ENCODE measurements around the gene RAET1L. TPM values are rescaled to one million over a fixed set of nuclear protein-coding genes. Genes with fewer than 3 reads are reported as not detected.
"Not testable (repeated sequence)": the region's sequence is repeated elsewhere in the genome, so short reads cannot be mapped to it uniquely, and the experiment has no call there.

The RAET1L gene
- total RNA-seq, 1 experiment from 2014 or later: not detected

GRCh38 chr6:150016324-150017185 is 8.8 kb downstream of the RAET1L start:
- peak; percentile 49 to 82 for DNase-seq
- no peak overlapping the region for H3K4me3 ChIP-seq
- H3K27me3 ChIP-seq: peaks cover 16% of the 10 kb centered on the region; the same call in 1 of the 2 replicates
- H3K4me1 ChIP-seq: no peaks in the 10 kb centered on the region
- H3K27ac ChIP-seq: no peak overlapping the region
- peaks cover 2% of the 10 kb centered on the region; the same call in 1 of the 2 replicates for H3K9me3 ChIP-seq (replicated peaks)
- no peaks in the 10 kb centered on the region for H3K36me3 ChIP-seq

- H3K27ac ChIP-seq; H3K9me3 ChIP-seq (replicated peaks); H3K4me1 ChIP-seq; DNase-seq; H3K36me3 ChIP-seq; H3K4me3 ChIP-seq: not testable (repeated sequence)
- peaks cover 16% of the 10 kb centered on the region; the same call in 1 of the 2 replicates for H3K27me3 ChIP-seq
These were observed 9.9 kb downstream of the RAET1L start for GRCh38 chr6:150015281-150016001.

- peaks cover 16% of the 10 kb centered on the region; the same call in 1 of the 2 replicates for H3K27me3 ChIP-seq
- H3K27ac ChIP-seq; H3K9me3 ChIP-seq (replicated peaks); DNase-seq; H3K36me3 ChIP-seq; H3K4me3 ChIP-seq; H3K4me1 ChIP-seq: not testable (repeated sequence)
These were observed 10.6 kb downstream of the RAET1L start for GRCh38 chr6:150014623-150015280.

GRCh38 chr6:150013785-150014622 is 11.3 kb downstream of the RAET1L start:
- H3K27ac ChIP-seq; H3K4me1 ChIP-seq; H3K4me3 ChIP-seq; H3K36me3 ChIP-seq; DNase-seq; H3K9me3 ChIP-seq (replicated peaks): not testable (repeated sequence)
- H3K27me3 ChIP-seq: peaks cover 16% of the 10 kb centered on the region; the same call in 1 of the 2 replicates

- not testable (repeated sequence) for DNase-seq; H3K4me1 ChIP-seq; H3K9me3 ChIP-seq (replicated peaks); H3K27ac ChIP-seq; H3K4me3 ChIP-seq; H3K36me3 ChIP-seq
- peaks cover 12% of the 10 kb centered on the region; the same call in 1 of the 2 replicates for H3K27me3 ChIP-seq
These were observed 12.2 kb downstream of the RAET1L start for GRCh38 chr6:150012846-150013784.

- Histone ChIP-seq H3K4me3 (no peak overlapping the region), H3K27me3 (peaks cover 3% of the 10 kb centered on the region; the same call in 1 of the 2 replicates), H3K36me3 (no peaks in the 10 kb centered on the region), H3K9me3 (replicated peaks) (peaks cover under 1% of the 10 kb centered on the region; the same call in 1 of the 2 replicates), H3K27ac (no peak overlapping the region), H3K4me1 (peaks cover 4% of the 10 kb centered on the region; the same call in 1 of the 2 replicates)
- peak in 1 of 2 experiments; percentile 28 for DNase-seq
These were observed 16.7 kb downstream of the RAET1L start for GRCh38 chr6:150008588-150008987.

- no peaks in the 10 kb centered on the region for H3K36me3 ChIP-seq
- peaks cover 4% of the 10 kb centered on the region; the same call in 1 of the 2 replicates for H3K4me1 ChIP-seq
- no peaks in the 10 kb centered on the region; the same call in 1 of the 2 replicates for H3K27me3 ChIP-seq
- H3K4me3 ChIP-seq: no peak overlapping the region
- no peaks in the 10 kb centered on the region for H3K9me3 ChIP-seq (replicated peaks)
- peak; percentile 71 to 81 for DNase-seq
- no peak overlapping the region for H3K27ac ChIP-seq
These were observed 18.3 kb downstream of the RAET1L start for GRCh38 chr6:150006961-150007464.

- Histone ChIP-seq H3K27me3 (no peaks in the 10 kb centered on the region; the same call in 1 of the 2 replicates), H3K9me3 (replicated peaks) (no peaks in the 10 kb centered on the region), H3K36me3 (no peaks in the 10 kb centered on the region), H3K27ac (no peak overlapping the region; the same call in 1 of the 2 replicates), H3K4me1 (peaks cover 4% of the 10 kb centered on the region; the same call in 1 of the 2 replicates), H3K4me3 (peak overlapping the region; percentile 67)
- peak in 1 of 2 experiments; percentile 16 for DNase-seq
These were observed 19.3 kb downstream of the RAET1L start for GRCh38 chr6:150005761-150006651.

GRCh38 chr6:150004783-150005717 is 20.3 kb downstream of the RAET1L start:
- no peaks in the 10 kb centered on the region for H3K9me3 ChIP-seq (replicated peaks)
- no peaks in the 10 kb centered on the region for H3K36me3 ChIP-seq
- H3K27ac ChIP-seq: peak overlapping the region; percentile 28; the same call in 1 of the 2 replicates
- DNase-seq: peak; percentile 97
- peaks cover 4% of the 10 kb centered on the region; the same call in 1 of the 2 replicates for H3K4me1 ChIP-seq
- no peaks in the 10 kb centered on the region; the same call in 1 of the 2 replicates for H3K27me3 ChIP-seq
- peak overlapping the region; percentile 67 for H3K4me3 ChIP-seq

- Histone ChIP-seq H3K27me3 (no peaks in the 10 kb centered on the region; the same call in 1 of the 2 replicates), H3K27ac (no peak overlapping the region), H3K36me3 (no peaks in the 10 kb centered on the region), H3K4me1 (peaks cover 4% of the 10 kb centered on the region; the same call in 1 of the 2 replicates), H3K9me3 (replicated peaks) (no peaks in the 10 kb centered on the region), H3K4me3 (peak overlapping the region; percentile 67)
- no peak for DNase-seq
These were observed 21.1 kb downstream of the RAET1L start for GRCh38 chr6:150004101-150004782.

- not testable (repeated sequence) for H3K27me3 ChIP-seq; H3K27ac ChIP-seq; H3K9me3 ChIP-seq (replicated peaks); H3K4me1 ChIP-seq; H3K36me3 ChIP-seq; H3K4me3 ChIP-seq; DNase-seq
These were observed 21.7 kb downstream of the RAET1L start for GRCh38 chr6:150003599-150003998.
